Karpas-422 (cell line): Measurements from ENCODE around the gene CRELD2. TPM values are rescaled to one million over a fixed set of nuclear protein-coding genes. Genes with fewer than 3 reads are reported as not detected.

ENCODE experiments used
- DNase-seq: peaks from one replicate; pipeline ENCODE4 v3.0.0-alpha.2; 2015
- H2AFZ ChIP-seq: fragments of 200-600 bp; sonication (generic); 2 replicates; pipeline ENCODE4 v1.6.1; 2014; ENCODE audit warnings: antibody characterized with exemption, low read length, mixed read lengths
- H3K27ac ChIP-seq: fragments of 200-600 bp; sonication (generic); 2 replicates; pipeline ENCODE4 v1.5.1; 2014; ENCODE audit warnings: mild to moderate bottlenecking, low read length, moderate library complexity
- H3K27me3 ChIP-seq: fragments of 200-600 bp; sonication (generic); 2 replicates; pipeline ENCODE4 v1.6.1; 2014; ENCODE audit warnings: low read length, mixed read lengths
- H3K36me3 ChIP-seq: fragments of 200-600 bp; sonication (generic); 2 replicates; pipeline ENCODE4 v1.6.1; 2014; ENCODE audit warnings: low read length, mixed read lengths; ENCODE audit not compliant: insufficient read depth
- H3K4me1 ChIP-seq: fragments of 200-600 bp; sonication (generic); 2 replicates; pipeline ENCODE4 v1.6.1; 2014; ENCODE audit warnings: mild to moderate bottlenecking, low read length, mixed read lengths
- H3K4me2 ChIP-seq: fragments of 200-600 bp; sonication (generic); 2 replicates; pipeline ENCODE4 v1.6.1; 2014; ENCODE audit warnings: low read length, low read depth, mild to moderate bottlenecking; ENCODE audit not compliant: poor library complexity, severe bottlenecking
- H3K4me3 ChIP-seq: fragments of 200-600 bp; sonication (generic); 2 replicates; pipeline ENCODE4 v1.5.1; 2014; ENCODE audit warnings: mild to moderate bottlenecking, antibody characterized with exemption, low read length, mixed read lengths
- H3K79me2 ChIP-seq: fragments of 200-600 bp; sonication (generic); 2 replicates; pipeline ENCODE4 v1.6.1; 2014; ENCODE audit warnings: mild to moderate bottlenecking, low read length, mixed read lengths
- H3K9ac ChIP-seq: fragments of 200-600 bp; sonication (generic); 2 replicates; pipeline ENCODE4 v1.6.0; 2014; ENCODE audit warnings: low read length
- H3K9me2 ChIP-seq: fragments of 200-600 bp; sonication (generic), shearing (Covaris generic); replicated peaks from 2 replicates; pipeline ENCODE4 v1.6.0; 2014; ENCODE audit warnings: mild to moderate bottlenecking, low read length, moderate library complexity; ENCODE audit not compliant: insufficient read depth
- H3K9me3 ChIP-seq: fragments of 300-700, 200-600 bp; sonication (generic); 2 replicates; pipeline ENCODE4 v1.6.1; 2014; ENCODE audit warnings: low read length, mixed read lengths
- H4K20me1 ChIP-seq: fragments of 200-600 bp; sonication (generic); 2 replicates; pipeline ENCODE4 v1.6.1; 2014; ENCODE audit warnings: mild to moderate bottlenecking, antibody characterized with exemption, low read length, low read depth; ENCODE audit not compliant: insufficient read depth
- total RNA-seq: library from RNA; depleted of rRNA; stranded (reverse); fragments of >200 nt; shearing (Covaris generic); gene quantifications from 2 replicates; pipeline ENCODE4 v1.2.3, GENCODE V29; 2014; ENCODE audit warnings: low replicate concordance

Gene CRELD2
- total RNA-seq, 1 experiment from 2014 or later: 12.7 TPM

DNA sequence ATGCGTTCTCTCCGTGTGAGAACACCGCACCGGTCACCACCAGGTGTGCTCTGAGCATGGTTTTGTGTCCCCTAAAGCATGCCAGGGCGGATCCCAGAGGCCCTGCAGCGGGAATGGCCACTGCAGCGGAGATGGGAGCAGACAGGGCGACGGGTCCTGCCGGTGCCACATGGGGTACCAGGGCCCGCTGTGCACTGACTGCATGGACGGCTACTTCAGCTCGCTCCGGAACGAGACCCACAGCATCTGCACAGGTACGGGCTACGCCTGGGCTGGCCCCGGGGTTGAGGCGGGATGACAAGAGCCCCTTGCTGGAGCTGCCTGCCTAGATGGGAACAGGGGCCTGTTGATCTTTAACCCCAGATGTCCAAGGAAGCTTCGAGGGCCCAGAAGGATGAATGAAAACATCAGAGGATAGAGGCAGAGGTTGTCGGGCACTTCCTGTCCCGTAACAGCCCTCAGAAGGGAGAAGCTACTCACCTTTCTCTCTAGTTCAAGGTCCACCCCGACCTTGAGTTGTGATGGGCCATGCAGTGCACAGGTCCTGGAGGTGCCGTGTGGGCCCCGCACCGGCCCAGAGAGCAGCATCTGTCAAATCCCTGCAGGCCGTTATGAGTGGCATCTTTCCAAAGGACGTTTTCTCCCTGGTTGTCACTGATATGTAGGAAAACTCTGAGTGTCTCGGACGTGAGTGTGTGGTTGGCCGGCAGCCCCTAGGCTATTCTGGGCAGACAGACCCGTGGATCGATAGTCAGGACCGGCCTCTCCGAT is 3.3 kb downstream of the CRELD2 start:
- Histone ChIP-seq H3K27me3 (no peaks in the 10 kb centered on the region), H3K9ac (no peak overlapping the region), H3K79me2 (peaks cover 12% of the 10 kb centered on the region), H3K27ac (no peak overlapping the region), H3K4me2 (no peak overlapping the region), H4K20me1 (no peaks in the 10 kb centered on the region), H3K4me3 (no peak overlapping the region), H3K9me2 (no peaks in the 10 kb centered on the region), H3K9me3 (no peaks in the 10 kb centered on the region), H3K4me1 (peaks cover 33% of the 10 kb centered on the region), H3K36me3 (no peaks in the 10 kb centered on the region), H2AFZ (no peak overlapping the region)
- no peak for DNase-seq

DNA sequence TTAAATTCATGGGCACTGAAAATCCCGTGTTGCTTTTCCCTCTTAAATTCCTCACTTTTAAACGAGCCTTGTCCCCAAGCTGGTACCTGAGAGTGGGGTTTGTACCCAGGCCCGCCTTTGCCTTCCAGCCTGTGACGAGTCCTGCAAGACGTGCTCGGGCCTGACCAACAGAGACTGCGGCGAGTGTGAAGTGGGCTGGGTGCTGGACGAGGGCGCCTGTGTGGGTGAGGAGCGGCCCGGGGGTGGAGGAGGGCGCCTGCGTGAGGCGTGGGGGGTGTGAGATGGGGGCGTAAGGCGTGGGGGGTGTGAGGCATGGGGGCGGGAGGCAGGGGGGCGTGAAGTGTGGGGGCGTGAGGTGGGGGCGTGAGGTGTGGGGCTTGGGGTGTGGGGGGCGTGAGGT is 4.0 kb downstream of the CRELD2 start:
- no peak overlapping the region for H2AFZ ChIP-seq
- no peak overlapping the region for H3K27ac ChIP-seq
- no peaks in the 10 kb centered on the region for H3K9me2 ChIP-seq
- H4K20me1 ChIP-seq: no peaks in the 10 kb centered on the region
- no peaks in the 10 kb centered on the region for H3K27me3 ChIP-seq
- no peak for DNase-seq
- H3K9me3 ChIP-seq: no peaks in the 10 kb centered on the region
- H3K9ac ChIP-seq: no peak overlapping the region
- H3K4me3 ChIP-seq: no peak overlapping the region
- no peaks in the 10 kb centered on the region for H3K36me3 ChIP-seq
- H3K79me2 ChIP-seq: peaks cover 4% of the 10 kb centered on the region
- peaks cover 26% of the 10 kb centered on the region for H3K4me1 ChIP-seq
- H3K4me2 ChIP-seq: no peak overlapping the region

DNA sequence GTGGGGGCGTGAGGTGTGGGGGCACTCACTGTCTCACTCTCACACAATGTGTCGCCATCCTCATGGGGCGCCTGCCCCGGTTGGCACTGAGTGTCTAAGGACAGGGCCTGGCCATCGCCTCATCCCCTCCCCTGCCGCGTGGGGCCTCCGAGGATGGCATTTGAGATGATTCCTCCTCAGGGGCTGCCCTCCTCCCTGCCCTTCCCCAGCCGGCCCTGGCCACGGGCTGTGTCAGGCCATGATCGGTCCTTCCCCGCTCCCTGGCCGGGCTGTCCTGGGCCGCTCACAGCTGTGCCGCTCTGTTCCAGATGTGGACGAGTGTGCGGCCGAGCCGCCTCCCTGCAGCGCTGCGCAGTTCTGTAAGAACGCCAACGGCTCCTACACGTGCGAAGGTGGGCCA is 4.5 kb downstream of the CRELD2 start:
- Histone ChIP-seq H3K9me2 (no peaks in the 10 kb centered on the region), H3K9me3 (no peaks in the 10 kb centered on the region), H4K20me1 (no peaks in the 10 kb centered on the region), H3K9ac (no peak overlapping the region), H3K27ac (no peak overlapping the region), H3K79me2 (no peaks in the 10 kb centered on the region; the same call in 1 of the 2 replicates), H3K4me3 (no peak overlapping the region), H2AFZ (no peak overlapping the region), H3K4me2 (no peak overlapping the region), H3K4me1 (peaks cover 24% of the 10 kb centered on the region), H3K27me3 (no peaks in the 10 kb centered on the region), H3K36me3 (no peaks in the 10 kb centered on the region)
- DNase-seq: no peak

DNA sequence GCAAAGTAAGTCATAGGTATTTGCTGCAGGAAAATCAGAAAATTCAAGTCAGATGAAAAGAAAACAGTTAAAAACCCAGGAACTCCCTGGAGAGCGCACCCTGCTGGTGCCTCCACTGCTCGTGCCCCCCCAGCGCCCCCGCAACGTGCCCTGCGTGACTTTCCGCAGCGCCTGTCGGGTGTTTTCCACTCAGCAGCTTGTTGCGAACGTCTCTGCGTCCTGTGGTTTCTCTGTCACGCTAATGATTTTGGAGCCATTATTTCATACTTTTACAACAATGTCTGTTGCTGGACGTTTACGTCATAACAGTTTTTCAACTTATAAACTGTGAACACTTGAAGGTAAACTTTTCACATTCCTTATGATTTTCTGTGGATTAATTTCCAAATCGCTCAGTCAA is 5.0 kb downstream of the CRELD2 start:
- Histone ChIP-seq H3K4me3 (no peak overlapping the region), H3K9ac (no peak overlapping the region)

DNA sequence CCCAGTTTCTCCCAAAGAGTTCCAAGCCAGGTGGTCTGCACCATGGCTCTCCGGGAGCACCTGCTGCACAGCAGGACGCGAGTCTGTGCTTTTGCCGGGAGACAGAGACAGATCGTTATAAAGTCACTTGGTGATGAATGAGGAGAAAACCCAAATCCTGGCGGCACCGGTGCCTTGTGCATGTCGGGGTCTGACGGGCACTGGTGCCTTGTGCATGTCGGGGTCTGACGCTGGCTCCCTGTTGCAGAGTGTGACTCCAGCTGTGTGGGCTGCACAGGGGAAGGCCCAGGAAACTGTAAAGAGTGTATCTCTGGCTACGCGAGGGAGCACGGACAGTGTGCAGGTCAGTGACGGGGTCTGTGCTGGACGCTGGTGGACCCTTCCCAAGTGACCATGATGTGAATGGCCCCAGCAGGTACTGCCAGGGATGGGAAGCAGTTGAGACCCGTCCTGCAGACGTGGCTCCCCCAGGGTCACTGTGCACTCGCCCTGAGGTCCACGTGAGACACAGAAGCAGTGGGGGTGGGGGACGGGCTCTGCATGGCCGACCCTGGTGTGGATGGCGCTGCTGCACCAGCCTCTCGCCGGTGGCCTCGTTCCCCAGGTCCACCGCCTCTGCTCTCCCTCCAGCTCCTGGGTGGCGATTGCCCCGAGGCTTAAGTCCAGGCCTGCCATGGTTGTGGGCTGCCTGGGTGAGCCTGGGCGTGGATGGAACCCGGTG is 5.8 kb downstream of the CRELD2 start:
- Histone ChIP-seq H3K4me1 (peaks cover 18% of the 10 kb centered on the region), H3K4me3 (no peak overlapping the region), H3K36me3 (no peaks in the 10 kb centered on the region), H3K9me3 (no peaks in the 10 kb centered on the region), H3K4me2 (no peak overlapping the region), H2AFZ (no peak overlapping the region), H3K27me3 (no peaks in the 10 kb centered on the region), H3K27ac (no peak overlapping the region), H3K79me2 (no peaks in the 10 kb centered on the region), H3K9ac (no peak overlapping the region), H3K9me2 (no peaks in the 10 kb centered on the region), H4K20me1 (no peaks in the 10 kb centered on the region)
- DNase-seq: no peak

More for the DNA sequence above, 5.0 kb downstream of the CRELD2 start:
- no peaks in the 10 kb centered on the region for H3K9me2 ChIP-seq
- no peaks in the 10 kb centered on the region for H3K27me3 ChIP-seq
- no peaks in the 10 kb centered on the region for H3K36me3 ChIP-seq
- H3K27ac ChIP-seq: no peak overlapping the region
- no peaks in the 10 kb centered on the region for H3K9me3 ChIP-seq
- H3K4me2 ChIP-seq: no peak overlapping the region
- H3K79me2 ChIP-seq: no peaks in the 10 kb centered on the region
- no peak for DNase-seq
- H4K20me1 ChIP-seq: no peaks in the 10 kb centered on the region
- H3K4me1 ChIP-seq: peaks cover 24% of the 10 kb centered on the region
- H2AFZ ChIP-seq: no peak overlapping the region

DNA sequence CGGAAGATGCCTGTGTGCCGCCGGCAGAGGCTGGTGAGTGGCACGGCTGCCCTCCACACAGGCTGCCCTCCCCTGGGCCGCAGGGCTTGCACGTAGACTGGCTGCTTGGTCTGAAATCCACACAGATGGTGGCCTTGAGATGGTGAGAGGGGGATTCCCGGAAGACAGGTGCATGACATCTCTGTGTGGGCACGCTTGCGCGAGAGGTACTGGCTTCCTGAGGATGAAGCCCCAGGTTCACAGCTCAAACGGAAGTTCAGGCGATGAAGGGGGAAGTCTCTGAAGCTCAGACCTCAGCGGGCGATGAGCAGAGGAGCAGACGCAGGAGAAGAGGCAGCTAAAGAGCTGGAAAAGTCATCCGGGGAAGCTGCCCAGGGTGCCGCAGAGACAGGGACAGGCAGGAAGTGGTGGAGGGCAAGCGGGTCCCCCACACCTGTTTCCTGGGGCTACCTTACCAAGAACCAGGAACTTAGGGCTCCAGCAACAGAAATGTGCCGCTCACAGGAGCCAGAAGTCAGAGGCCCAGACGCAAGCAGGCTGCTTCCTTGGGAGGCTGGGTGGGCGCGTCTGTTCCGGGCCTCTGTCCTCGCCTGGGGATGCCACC is 7.2 kb downstream of the CRELD2 start:
- DNase-seq: peak; percentile 77

DNA sequence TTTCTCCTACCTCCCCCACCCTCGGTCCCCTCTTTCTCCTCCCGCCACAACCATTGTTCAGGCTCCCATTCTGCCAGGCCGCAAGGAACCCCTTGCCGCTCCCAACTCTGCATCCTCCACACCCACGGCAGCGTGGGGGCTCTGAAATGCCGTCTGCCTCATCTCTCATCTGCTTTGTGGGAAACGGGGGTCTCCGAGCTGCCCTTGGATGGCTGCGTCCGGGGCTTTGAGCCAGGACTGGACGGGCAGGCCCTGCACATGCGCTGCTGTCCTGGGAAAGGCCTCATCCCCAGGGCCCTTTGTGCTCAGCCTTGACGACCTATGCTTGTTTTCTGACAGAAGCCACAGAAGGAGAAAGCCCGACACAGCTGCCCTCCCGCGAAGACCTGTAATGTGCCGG is 8.5 kb downstream of the CRELD2 start:
- DNase-seq: no peak
- no peaks in the 10 kb centered on the region for H3K9me2 ChIP-seq
- H3K4me3 ChIP-seq: no peak overlapping the region
- no peak overlapping the region for H2AFZ ChIP-seq
- H3K27ac ChIP-seq: no peak overlapping the region
- peaks cover 26% of the 10 kb centered on the region for H3K4me1 ChIP-seq
- peaks cover 7% of the 10 kb centered on the region; the same call in 1 of the 2 replicates for H4K20me1 ChIP-seq
- no peak overlapping the region for H3K4me2 ChIP-seq
- H3K9me3 ChIP-seq: no peaks in the 10 kb centered on the region
- H3K27me3 ChIP-seq: no peaks in the 10 kb centered on the region
- no peaks in the 10 kb centered on the region for H3K79me2 ChIP-seq
- no peaks in the 10 kb centered on the region for H3K36me3 ChIP-seq
- H3K9ac ChIP-seq: no peak overlapping the region

More for the DNA sequence above, 7.2 kb downstream of the CRELD2 start:
- Histone ChIP-seq H3K36me3 (no peaks in the 10 kb centered on the region), H3K4me3 (peak overlapping the region; percentile 10; the same call in 1 of the 2 replicates), H3K4me1 (peaks cover 21% of the 10 kb centered on the region), H3K9me3 (no peaks in the 10 kb centered on the region), H3K27ac (peak overlapping the region; percentile 55), H3K9ac (peak overlapping the region; percentile 46), H3K79me2 (no peaks in the 10 kb centered on the region), H2AFZ (peak overlapping the region; percentile 46; the same call in 1 of the 2 replicates), H3K9me2 (no peaks in the 10 kb centered on the region), H4K20me1 (peaks cover 7% of the 10 kb centered on the region; the same call in 1 of the 2 replicates), H3K4me2 (peak overlapping the region; percentile 42), H3K27me3 (no peaks in the 10 kb centered on the region)
